Measurements from ENCODE around the gene PBX2.

DNA sequence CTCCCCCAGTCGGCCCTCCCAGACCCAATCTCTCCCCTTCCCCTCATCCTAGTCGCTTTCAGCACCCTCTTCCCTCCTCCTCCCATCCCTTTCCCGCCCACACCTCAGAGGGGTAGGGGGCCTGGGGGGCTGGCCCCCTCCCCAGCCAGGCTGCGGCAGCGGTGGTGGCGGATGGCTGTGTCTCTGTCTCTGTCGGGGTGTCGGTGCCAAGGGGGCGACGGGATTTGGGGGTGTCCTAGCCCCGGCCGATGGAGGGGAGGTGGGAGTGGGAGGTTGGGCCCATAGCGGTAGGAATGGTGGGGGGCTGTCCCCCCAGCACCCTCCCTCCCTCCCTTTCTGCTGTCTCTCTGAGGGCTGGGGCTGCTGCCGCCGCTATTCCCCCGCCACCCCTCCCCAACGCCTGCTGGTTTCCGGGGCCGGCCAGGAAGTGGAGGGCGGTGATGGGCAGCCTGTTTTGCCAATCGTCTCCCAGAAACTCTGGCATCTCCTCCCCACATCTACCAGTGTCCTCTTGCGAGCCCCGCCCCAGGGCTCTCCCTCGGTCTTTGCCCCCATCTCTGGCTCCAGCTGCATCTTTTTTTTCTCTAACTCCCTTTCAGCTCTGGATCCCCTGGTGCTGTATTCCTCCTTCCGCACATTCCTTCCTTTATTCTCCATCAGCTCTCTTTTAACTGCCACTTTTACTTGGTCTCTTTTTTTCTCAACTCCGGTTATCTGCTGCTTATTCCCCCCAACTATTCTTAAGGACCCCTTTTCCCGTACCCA, 14.1 kb downstream of the PBX2 start, which contains the start of gene AGPAT1:
- TF ChIP-seq, protein P1, sequence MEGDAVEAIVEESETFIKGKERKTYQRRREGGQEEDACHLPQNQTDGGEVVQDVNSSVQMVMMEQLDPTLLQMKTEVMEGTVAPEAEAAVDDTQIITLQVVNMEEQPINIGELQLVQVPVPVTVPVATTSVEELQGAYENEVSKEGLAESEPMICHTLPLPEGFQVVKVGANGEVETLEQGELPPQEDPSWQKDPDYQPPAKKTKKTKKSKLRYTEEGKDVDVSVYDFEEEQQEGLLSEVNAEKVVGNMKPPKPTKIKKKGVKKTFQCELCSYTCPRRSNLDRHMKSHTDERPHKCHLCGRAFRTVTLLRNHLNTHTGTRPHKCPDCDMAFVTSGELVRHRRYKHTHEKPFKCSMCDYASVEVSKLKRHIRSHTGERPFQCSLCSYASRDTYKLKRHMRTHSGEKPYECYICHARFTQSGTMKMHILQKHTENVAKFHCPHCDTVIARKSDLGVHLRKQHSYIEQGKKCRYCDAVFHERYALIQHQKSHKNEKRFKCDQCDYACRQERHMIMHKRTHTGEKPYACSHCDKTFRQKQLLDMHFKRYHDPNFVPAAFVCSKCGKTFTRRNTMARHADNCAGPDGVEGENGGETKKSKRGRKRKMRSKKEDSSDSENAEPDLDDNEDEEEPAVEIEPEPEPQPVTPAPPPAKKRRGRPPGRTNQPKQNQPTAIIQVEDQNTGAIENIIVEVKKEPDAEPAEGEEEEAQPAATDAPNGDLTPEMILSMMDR (IDR thresholded peaks at IDR 0.05), result no peak
- TF ChIP-seq POLR2A (IDR thresholded peaks at IDR 0.05), result peak; percentile 36 to 52
- TF ChIP-seq POLR2AphosphoS5 (IDR thresholded peaks at IDR 0.05), result peak; percentile 70
- TF ChIP-seq EP300 (IDR thresholded peaks at IDR 0.05), result no peak
